Measurements from ENCODE around the gene MED20. TPM values are rescaled to one million over a fixed set of nuclear protein-coding genes. Genes with fewer than 3 reads are reported as not detected.

The MED20 gene
- total RNA-seq, 2 experiments from 2014 or later, result 18.5 to 21.4 TPM

DNA sequence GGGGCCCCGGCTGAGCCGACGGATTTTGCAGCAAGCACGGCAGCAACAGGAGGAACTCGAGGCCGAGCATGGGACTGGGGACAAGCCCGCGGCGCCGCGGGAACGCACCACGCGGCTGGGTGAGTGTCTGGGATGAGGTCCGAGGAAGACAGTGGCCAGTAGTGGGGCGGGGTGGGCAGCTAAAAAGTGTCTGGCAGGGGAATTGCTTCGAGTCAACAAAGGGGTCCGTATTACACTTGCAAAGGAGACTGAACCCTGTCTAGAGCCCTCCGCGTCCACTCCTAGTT is 716 bp upstream of the MED20 start:
- DNase-seq, result no peak
- POLR2A ChIA-PET, result interaction anchor here (0.6 to 10.1 kb wide), 16 partner anchors 11 to 295 kb away, joined by 3 to 159 read pairs (median 6); partner anchors contain the start of genes TAF8, TOMM6 and USP49
- ATAC-seq (ENCODE audit: low read depth), result peak; percentile 15
- no peaks in the 10 kb centered on the region for H3K9me3 Mint-ChIP-seq
- H3K36me3 Mint-ChIP-seq, result peaks cover 21% of the 10 kb centered on the region
- H3K4me1 Mint-ChIP-seq, result peaks cover 38% of the 10 kb centered on the region
- H3K4me3 Mint-ChIP-seq, result peak overlapping the region; percentile 96
- no peaks in the 10 kb centered on the region for H3K27me3 Mint-ChIP-seq
- peak overlapping the region; percentile 96 for H3K27ac Mint-ChIP-seq

DNA sequence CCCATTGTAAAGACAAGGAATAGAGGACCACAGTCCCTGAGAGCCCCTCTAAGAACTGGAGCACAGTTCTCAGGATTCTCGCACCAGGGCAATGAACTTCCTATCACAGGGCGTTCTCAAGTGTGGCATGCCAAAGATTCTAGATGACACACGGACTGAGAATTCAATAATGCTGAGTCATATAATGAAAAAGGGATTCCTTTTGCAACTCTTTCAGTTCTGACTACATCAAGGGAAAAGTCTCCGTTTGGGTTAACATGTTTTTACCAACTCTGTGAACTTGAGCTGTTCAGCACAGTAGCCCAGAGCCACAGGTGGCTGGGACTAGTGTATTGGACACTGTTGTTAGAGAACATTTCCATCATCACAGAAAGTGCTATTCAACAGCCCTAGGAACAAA is 3.4 kb downstream of the MED20 start:
- POLR2A ChIA-PET, result no interaction called here

GRCh38 chr6:41914869-41915530 is 5.9 kb downstream of the MED20 start:
- Mint-ChIP-seq H3K36me3 (peaks cover 18% of the 10 kb centered on the region), H3K9me3 (no peaks in the 10 kb centered on the region), H3K4me1 (peaks cover 12% of the 10 kb centered on the region), H3K27ac (no peak overlapping the region), H3K27me3 (no peaks in the 10 kb centered on the region), H3K4me3 (no peak overlapping the region)
- ATAC-seq (ENCODE audit: low read depth), result no peak
- POLR2A ChIA-PET, result interaction anchor here (1.0 to 1.2 kb wide), 2 partner anchors 27 to 136 kb away, joined by 3 read pairs; partner anchors contain the start of genes CCND3 and TAF8
- no peak for DNase-seq

More for the DNA sequence above, 3.4 kb downstream of the MED20 start:
- Mint-ChIP-seq H3K9me3 (no peaks in the 10 kb centered on the region), H3K27ac (no peak overlapping the region), H3K27me3 (no peaks in the 10 kb centered on the region), H3K4me3 (no peak overlapping the region), H3K36me3 (peaks cover 13% of the 10 kb centered on the region), H3K4me1 (peaks cover 19% of the 10 kb centered on the region)
- DNase-seq (no peak), ATAC-seq (ENCODE audit: low read depth) (no peak)

DNA sequence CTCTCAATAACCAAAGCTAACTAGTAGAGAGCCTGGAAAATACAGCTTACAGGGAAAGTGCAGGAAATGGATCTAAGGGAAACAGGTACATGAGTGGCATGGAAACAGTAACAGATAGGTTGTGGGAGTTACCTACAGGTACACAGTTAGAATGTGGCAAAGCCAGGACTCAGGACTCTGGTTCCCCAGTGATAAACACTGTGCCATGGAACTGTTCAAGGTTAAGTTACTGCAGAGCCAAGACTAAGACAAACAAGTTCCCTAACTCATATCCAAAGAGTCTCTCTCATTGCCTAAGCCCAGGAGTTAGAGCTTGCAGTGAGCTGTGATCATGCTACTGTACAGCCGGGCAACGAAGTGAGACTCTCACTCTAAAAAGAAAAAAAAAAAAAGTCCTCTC is 6.6 kb downstream of the MED20 start:
- ATAC-seq (ENCODE audit: low read depth) (no peak), DNase-seq (no peak)
- H3K9me3 Mint-ChIP-seq, result no peaks in the 10 kb centered on the region
- no peak overlapping the region for H3K27ac Mint-ChIP-seq
- peaks cover 10% of the 10 kb centered on the region for H3K4me1 Mint-ChIP-seq
- no peaks in the 10 kb centered on the region for H3K27me3 Mint-ChIP-seq
- H3K4me3 Mint-ChIP-seq, result no peak overlapping the region
- POLR2A ChIA-PET, result interaction anchor here (0.6 to 1.2 kb wide), 3 partner anchors 28 to 136 kb away, joined by 3 read pairs; partner anchors contain the start of genes CCND3 and TAF8
- H3K36me3 Mint-ChIP-seq, result peaks cover 18% of the 10 kb centered on the region

- H3K36me3 Mint-ChIP-seq, result peaks cover 39% of the 10 kb centered on the region
These were observed 11.2 kb downstream of the MED20 start for GRCh38 chr6:41909727-41910126.

GRCh38 chr6:41901882-41902519 is 18.9 kb downstream of the MED20 start:
- Mint-ChIP-seq H3K9me3 (no peaks in the 10 kb centered on the region), H3K4me3 (no peak overlapping the region), H3K4me1 (peaks cover 21% of the 10 kb centered on the region), H3K27ac (no peak overlapping the region), H3K27me3 (no peaks in the 10 kb centered on the region), H3K36me3 (peaks cover 12% of the 10 kb centered on the region)
- peak; percentile 47 for ATAC-seq (ENCODE audit: low read depth)
- peak; percentile 41 for DNase-seq
- POLR2A ChIA-PET, result no interaction called here

More at GRCh38 chr6:41909727-41910126, 11.2 kb downstream of the MED20 start:
- DNase-seq (no peak), ATAC-seq (ENCODE audit: low read depth) (no peak)
- POLR2A ChIA-PET, result interaction anchor here (1.5 kb wide), 1 partner anchor 11 kb away, joined by 6 read pairs; the partner anchor contains the start of genes BYSL and MED20
- Mint-ChIP-seq H3K27me3 (no peaks in the 10 kb centered on the region), H3K4me3 (no peak overlapping the region), H3K9me3 (no peaks in the 10 kb centered on the region), H3K27ac (no peak overlapping the region), H3K4me1 (peaks cover 14% of the 10 kb centered on the region)

DNA sequence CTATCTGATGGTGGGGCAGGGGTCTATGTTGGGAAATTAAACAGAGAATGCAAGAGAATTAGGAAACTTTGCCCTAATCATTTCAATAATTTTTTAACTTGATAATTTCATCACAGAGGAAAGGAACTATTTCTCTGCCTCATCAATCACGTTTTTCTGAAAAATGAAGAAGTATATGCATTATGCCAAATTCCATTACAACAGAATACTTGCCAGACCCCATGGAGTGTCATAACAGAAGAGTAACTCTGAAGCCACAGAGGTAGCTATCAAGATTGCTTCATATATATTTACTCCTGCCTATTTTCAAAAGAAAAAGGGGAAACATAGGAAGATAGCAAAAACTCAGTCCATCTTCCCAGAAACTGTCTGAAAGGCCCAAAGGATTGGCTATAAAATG is 20.1 kb downstream of the MED20 start:
- H3K27ac Mint-ChIP-seq, result no peak overlapping the region
- peaks cover 24% of the 10 kb centered on the region for H3K4me1 Mint-ChIP-seq
- H3K36me3 Mint-ChIP-seq, result peaks cover 7% of the 10 kb centered on the region
- ATAC-seq (ENCODE audit: low read depth) (no peak), DNase-seq (no peak)
- H3K27me3 Mint-ChIP-seq, result no peaks in the 10 kb centered on the region
- no peaks in the 10 kb centered on the region for H3K9me3 Mint-ChIP-seq
- no peak overlapping the region for H3K4me3 Mint-ChIP-seq
- POLR2A ChIA-PET, result interaction anchor here (0.6 kb wide), 1 partner anchor 149 kb away, joined by 3 read pairs; no protein-coding TSS in a partner anchor

- no peak for DNase-seq
- no peak for ATAC-seq (ENCODE audit: low read depth)
- peaks cover 2% of the 10 kb centered on the region for H3K36me3 Mint-ChIP-seq
- no peaks in the 10 kb centered on the region for H3K9me3 Mint-ChIP-seq
- H3K27me3 Mint-ChIP-seq, result no peaks in the 10 kb centered on the region
- POLR2A ChIA-PET, result interaction anchor here (0.7 to 1.9 kb wide), 7 partner anchors 25 to 183 kb away, joined by 4 to 10 read pairs (median 6); partner anchors contain the start of genes BYSL, MED20 and TOMM6
- peak overlapping the region; percentile 90 for H3K27ac Mint-ChIP-seq
- no peak overlapping the region for H3K4me3 Mint-ChIP-seq
- H3K4me1 Mint-ChIP-seq, result peaks cover 8% of the 10 kb centered on the region
These were observed 24.7 kb downstream of the MED20 start for GRCh38 chr6:41896281-41896680.

- POLR2A ChIA-PET, result interaction anchor here (0.6 to 1.9 kb wide), 12 partner anchors 9 to 852 kb away, joined by 3 to 10 read pairs (median 4); partner anchors contain the start of genes BYSL, MED20, TAF8 and TOMM6
- Mint-ChIP-seq H3K4me3 (no peak within 1 kb of the TSS), H3K4me1 (peaks cover 8% of the 10 kb centered on the region), H3K9me3 (no peaks in the 10 kb centered on the region), H3K27ac (peak within 1 kb of the TSS; percentile 90), H3K36me3 (peaks cover 2% of the 10 kb centered on the region), H3K27me3 (no peaks in the 10 kb centered on the region)
- peak; percentile 94 for ATAC-seq (ENCODE audit: low read depth)
- DNase-seq, result peak; percentile 96
These were observed 25.4 kb downstream of the MED20 start, which contains the start of gene USP49 for GRCh38 chr6:41895300-41896233. Gene USP49 (minus strand): TSS chr6:41895375. CDS start chr6:41806983, 88,392 bp downstream.

- ATAC-seq (ENCODE audit: low read depth) (peak; percentile 43), DNase-seq (peak; percentile 29)
- Mint-ChIP-seq H3K4me3 (no peak overlapping the region), H3K9me3 (no peaks in the 10 kb centered on the region), H3K27me3 (no peaks in the 10 kb centered on the region), H3K4me1 (peaks cover 8% of the 10 kb centered on the region), H3K36me3 (peaks cover 2% of the 10 kb centered on the region), H3K27ac (peak overlapping the region; percentile 90)
- POLR2A ChIA-PET, result interaction anchor here (0.5 to 1.9 kb wide), 11 partner anchors 8 to 853 kb away, joined by 3 to 10 read pairs (median 4); partner anchors contain the start of genes BYSL, MED20, TAF8 and TOMM6
These were observed 26.3 kb downstream of the MED20 start for GRCh38 chr6:41894366-41895299.

DNA sequence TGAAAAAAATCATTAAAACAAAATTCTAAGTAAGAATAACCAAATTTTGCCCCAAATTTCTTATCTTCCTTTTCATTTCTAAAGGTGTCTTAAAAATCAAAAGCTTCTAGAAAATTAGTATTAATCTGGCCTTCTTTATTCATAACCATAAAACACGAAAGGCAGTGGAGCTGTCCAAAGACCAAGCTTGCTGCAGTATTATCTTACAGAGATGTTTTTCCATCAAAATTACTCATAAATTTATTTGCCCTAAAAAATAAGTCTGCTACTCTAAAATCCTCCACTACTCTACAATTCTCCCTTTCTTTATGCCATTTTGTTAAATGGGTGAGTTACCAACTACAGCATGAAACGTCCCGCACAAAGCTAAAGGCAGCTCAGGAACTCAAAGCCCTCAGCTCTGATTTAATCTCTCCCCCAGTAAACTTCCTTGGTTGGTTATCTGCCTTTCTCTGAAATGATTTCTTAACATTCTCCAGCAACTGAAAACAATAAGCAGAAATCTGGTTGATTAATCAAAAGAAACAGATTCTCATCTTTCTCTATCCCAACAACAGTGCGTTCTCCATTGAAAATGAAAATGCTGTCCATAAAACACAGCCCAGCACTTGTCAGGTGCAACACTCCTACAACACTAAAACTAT is 27.9 kb downstream of the MED20 start:
- H3K4me1 Mint-ChIP-seq, result peaks cover 8% of the 10 kb centered on the region
- ATAC-seq (ENCODE audit: low read depth) (no peak), DNase-seq (no peak)
- no peak overlapping the region for H3K4me3 Mint-ChIP-seq
- no peak overlapping the region for H3K27ac Mint-ChIP-seq
- H3K9me3 Mint-ChIP-seq, result no peaks in the 10 kb centered on the region
- no peaks in the 10 kb centered on the region for H3K27me3 Mint-ChIP-seq
- H3K36me3 Mint-ChIP-seq, result peaks cover 2% of the 10 kb centered on the region
- POLR2A ChIA-PET, result interaction anchor here (0.6 to 1.0 kb wide), 3 partner anchors 41 to 155 kb away, joined by 3 read pairs; no protein-coding TSS in a partner anchor
